Fibroblast of lung (primary cell): ENCODE measurements around the gene LMO1.

ENCODE experiments used
- EZH2 ChIP-seq: IDR thresholded peaks from 2 replicates; pipeline ENCODE4 v1.5.1; 2012; ENCODE audit warnings: low read length, control low read depth, mild to moderate bottlenecking; ENCODE audit errors: missing control alignments
- TF ChIP-seq, protein P1 (sequence below), 2 donors: IDR thresholded peaks in 1 of 2; conservative IDR thresholded peaks in 1 of 2; 1 replicate in 1 of 2; 2 replicates in 1 of 2; pipeline ENCODE4 v1.5.1; 2011 to 2012; ENCODE audit warnings: low read length in 2 of 2, control low read depth in 1 of 2, inconsistent platforms in 1 of 2, low read depth in 1 of 2, mild to moderate bottlenecking in 1 of 2

DNA sequence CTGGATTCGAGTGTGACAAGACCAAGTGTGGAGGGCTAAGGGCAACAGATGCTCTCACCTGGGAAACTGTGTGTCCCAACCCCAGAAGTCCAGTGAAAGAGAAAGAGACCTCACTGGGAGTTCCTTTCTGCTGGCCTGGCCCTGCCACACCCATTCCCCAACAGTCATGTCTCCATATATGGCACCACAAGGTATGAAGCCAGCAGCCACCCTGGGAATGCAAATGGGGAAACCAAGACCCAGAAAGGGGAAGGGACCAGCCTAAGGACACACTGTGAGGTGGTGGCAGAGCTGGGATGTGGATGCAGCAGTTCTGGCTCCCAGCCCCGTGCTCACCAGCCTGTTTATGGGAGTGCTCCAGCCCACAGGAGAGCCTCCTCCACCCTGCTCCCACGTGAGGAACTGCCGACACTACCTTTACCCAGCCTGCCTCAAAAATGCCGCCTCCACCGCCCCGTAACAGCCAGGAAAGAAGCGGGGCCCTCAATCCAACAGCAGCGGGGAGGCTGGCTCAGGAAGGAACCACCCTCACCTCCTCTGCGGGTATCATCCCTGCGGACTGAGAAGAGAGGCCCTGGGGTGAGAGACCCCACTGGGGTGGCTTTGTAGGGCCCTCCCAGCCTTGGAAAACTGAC is 12.6 kb downstream of the LMO1 start:
- TF ChIP-seq, protein P1, sequence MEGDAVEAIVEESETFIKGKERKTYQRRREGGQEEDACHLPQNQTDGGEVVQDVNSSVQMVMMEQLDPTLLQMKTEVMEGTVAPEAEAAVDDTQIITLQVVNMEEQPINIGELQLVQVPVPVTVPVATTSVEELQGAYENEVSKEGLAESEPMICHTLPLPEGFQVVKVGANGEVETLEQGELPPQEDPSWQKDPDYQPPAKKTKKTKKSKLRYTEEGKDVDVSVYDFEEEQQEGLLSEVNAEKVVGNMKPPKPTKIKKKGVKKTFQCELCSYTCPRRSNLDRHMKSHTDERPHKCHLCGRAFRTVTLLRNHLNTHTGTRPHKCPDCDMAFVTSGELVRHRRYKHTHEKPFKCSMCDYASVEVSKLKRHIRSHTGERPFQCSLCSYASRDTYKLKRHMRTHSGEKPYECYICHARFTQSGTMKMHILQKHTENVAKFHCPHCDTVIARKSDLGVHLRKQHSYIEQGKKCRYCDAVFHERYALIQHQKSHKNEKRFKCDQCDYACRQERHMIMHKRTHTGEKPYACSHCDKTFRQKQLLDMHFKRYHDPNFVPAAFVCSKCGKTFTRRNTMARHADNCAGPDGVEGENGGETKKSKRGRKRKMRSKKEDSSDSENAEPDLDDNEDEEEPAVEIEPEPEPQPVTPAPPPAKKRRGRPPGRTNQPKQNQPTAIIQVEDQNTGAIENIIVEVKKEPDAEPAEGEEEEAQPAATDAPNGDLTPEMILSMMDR (conservative IDR thresholded peaks at IDR 0.05 in 1 of 2, IDR thresholded peaks at IDR 0.05 in 1 of 2; ENCODE audit: low read depth in 1 of 2, low read length in 2 of 2): no peak
- no peak for TF ChIP-seq EZH2
